Small intestine (tissue), 7 donors: ENCODE results near the gene GRIK4. TPM values are rescaled to one million over a fixed set of nuclear protein-coding genes. Genes with fewer than 3 reads are reported as not detected.

ENCODE experiments used
- DNase-seq, 2 donors: peaks; one replicate each; pipeline versions ENCODE4 v3.0.0 to v3.0.0-alpha.2; 2013
- FAIRE-seq: peaks from 2 replicates; lab custom pipeline; 2012; peaks lifted over from hg19 to GRCh38; lab: Jason Lieb, UNC
- H3K27ac ChIP-seq, 3 donors: one replicate each; pipeline ENCODE4 v1.5.1; 2013; ENCODE audit warnings: low read length in 2 of 3, mild to moderate bottlenecking in 2 of 3, control low read depth in 1 of 3, inconsistent platforms in 1 of 3, low read depth in 1 of 3, moderate library complexity in 1 of 3
- H3K27me3 ChIP-seq, 3 donors: one replicate each; pipeline ENCODE4 v1.6.1; 2013; ENCODE audit warnings: low read length in 3 of 3, inconsistent platforms in 1 of 3; ENCODE audit not compliant: control insufficient read depth in 3 of 3, insufficient read depth in 3 of 3
- H3K36me3 ChIP-seq, 3 donors: one replicate each; pipeline ENCODE4 v1.6.1; 2013; ENCODE audit warnings: low read length in 3 of 3, inconsistent platforms in 1 of 3, low read depth in 1 of 3, mild to moderate bottlenecking in 1 of 3, moderate library complexity in 1 of 3; ENCODE audit not compliant: control insufficient read depth in 3 of 3, insufficient read depth in 2 of 3
- H3K4me1 ChIP-seq, 3 donors: one replicate each; pipeline ENCODE4 v1.6.1; 2013; ENCODE audit warnings: low read length in 2 of 3, inconsistent platforms in 1 of 3, low read depth in 1 of 3, mild to moderate bottlenecking in 1 of 3, moderate library complexity in 1 of 3; ENCODE audit not compliant: control insufficient read depth in 3 of 3, insufficient read depth in 2 of 3
- H3K4me3 ChIP-seq, 3 donors: one replicate each; pipeline ENCODE4 v1.5.1; 2013; ENCODE audit warnings: low read length in 3 of 3, control low read depth in 1 of 3, inconsistent platforms in 1 of 3, low read depth in 1 of 3, mild to moderate bottlenecking in 1 of 3, moderate library complexity in 1 of 3
- H3K9me3 ChIP-seq, 2 donors: one replicate each; pipeline ENCODE4 v1.6.1; 2013; ENCODE audit warnings: low read depth in 1 of 2, low read length in 1 of 2; ENCODE audit not compliant: control insufficient read depth in 2 of 2, insufficient read depth in 1 of 2
- WGBS, 3 donors: extraction: QIAGEN DNeasy Blood & Tissue Kit; methylation state at CpG; one replicate each; pipeline ENCODE4 v1.1.7; 2013; 5-methylcytosine and 5-hydroxymethylcytosine counted together
- polyA plus RNA-seq, 4 donors: library from polyadenylated mRNA; stranded (reverse) in 3 of 4; unstranded in 1 of 4; fragments of 200-250 nt in 3 of 4; fragments of 120-200 nt in 1 of 4; gene quantifications; one replicate each; pipeline versions ENCODE4 v1.2.1 to v1.2.3, GENCODE V29; 2013
- donor health status: healthy with polysubstance abuse.
- donor health status: control.
- donor health status: control.
- donor health status: Bipolar disorder and iron deficiency.
- donor health status: healthy.

Gene GRIK4
- polyA plus RNA-seq, 4 donors = 0.15 to 1.4 (median 0.27) TPM; not detected in 1

DNA sequence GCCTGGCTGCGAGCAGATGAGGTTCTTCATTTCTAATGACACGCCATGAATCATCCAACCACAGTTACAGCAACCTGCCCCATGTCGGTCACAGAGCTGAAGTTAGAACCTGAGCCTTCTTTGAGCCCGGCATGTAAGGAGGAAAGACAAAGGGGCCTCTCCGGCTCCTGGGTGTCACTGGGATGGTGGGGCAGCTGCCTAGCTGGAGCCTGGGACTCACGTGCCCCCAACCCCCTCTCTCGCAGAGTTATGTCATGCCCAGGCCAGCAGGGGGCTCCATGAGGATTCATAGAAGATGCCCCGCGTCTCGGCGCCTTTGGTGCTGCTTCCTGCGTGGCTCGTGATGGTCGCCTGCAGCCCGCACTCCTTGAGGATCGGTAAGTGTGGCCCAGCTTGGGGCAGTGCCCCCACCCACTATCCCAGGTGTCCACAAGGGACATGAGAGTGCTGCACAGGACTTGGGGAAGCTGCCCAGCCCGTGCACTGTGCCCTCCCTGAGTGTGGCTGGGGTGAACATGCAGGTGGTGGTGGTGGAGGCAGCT, 148.5 kb downstream of the GRIK4 start:
- Histone ChIP-seq H3K4me3 (no peak overlapping the region), H3K27me3 (no peaks in the 10 kb centered on the region), H3K9me3 (no peaks in the 10 kb centered on the region), H3K36me3 (no peaks in the 10 kb centered on the region), H3K27ac (no peak overlapping the region), H3K4me1 (no peaks in the 10 kb centered on the region)
- FAIRE-seq (no peak), DNase-seq (peak; percentile 53 to 55)
- 34 to 50% (median 38%) methylated on average over 17 of the region's 17 CpGs for WGBS, 3 donors

DNA sequence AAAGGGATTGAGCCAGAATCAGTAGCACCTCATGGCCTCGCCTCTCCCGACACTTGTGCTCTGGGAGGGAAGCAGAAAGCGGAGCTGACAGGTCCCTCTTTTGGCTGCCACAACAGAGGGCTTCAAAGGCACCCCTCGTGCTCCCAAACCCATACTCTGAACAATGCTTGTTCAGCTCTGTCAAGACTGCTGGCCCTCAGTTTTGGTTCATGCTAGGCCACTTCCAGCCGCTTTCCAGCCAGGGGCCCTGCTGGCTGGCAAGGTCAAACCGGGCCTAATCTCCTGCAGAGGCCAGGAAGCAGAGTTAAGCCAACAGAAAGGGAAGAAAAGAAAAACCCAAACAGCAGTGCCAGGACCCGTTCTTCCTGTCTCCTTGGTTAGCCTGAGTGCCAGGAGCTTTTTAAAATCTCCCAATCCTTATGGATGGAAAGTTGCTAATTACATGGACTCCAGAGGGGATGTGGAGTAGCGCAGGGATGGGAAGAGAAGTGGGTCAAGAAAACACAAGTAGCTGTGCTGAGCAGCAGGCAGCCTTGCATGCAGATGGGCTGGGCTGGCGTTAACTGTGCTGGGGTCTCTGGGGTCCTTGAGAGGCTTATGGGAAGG, 150.6 kb downstream of the GRIK4 start:
- Histone ChIP-seq H3K27me3 (no peaks in the 10 kb centered on the region), H3K4me1 (no peaks in the 10 kb centered on the region), H3K4me3 (no peak overlapping the region), H3K9me3 (no peaks in the 10 kb centered on the region), H3K36me3 (no peaks in the 10 kb centered on the region), H3K27ac (no peak overlapping the region)
- WGBS, 3 donors = 79 to 86% (median 84%) methylated on average over 9 of the region's 9 CpGs
- DNase-seq (no peak), FAIRE-seq (no peak)

DNA sequence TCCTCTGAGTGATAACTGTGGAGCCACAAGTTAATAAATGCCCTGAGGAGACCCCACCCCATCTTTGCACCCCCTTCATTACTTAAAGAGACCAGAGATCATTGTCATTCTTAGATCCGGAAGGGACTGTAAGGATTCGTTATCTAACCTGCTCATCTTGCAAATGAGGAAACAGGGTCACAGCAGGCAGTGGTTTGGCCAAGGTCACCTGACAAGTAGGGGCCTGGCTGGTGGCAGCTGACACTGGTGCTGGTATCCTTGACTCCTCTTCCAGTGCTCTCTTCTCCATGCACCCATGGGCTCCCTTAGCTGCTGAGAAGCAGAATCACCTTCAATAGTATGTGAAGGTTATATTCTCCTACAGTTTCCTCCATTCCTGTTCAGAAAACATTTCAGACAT, 151.6 kb downstream of the GRIK4 start:
- H3K9me3 ChIP-seq = no peaks in the 10 kb centered on the region
- FAIRE-seq = no peak
- WGBS, 3 donors = 62 to 74% (median 70%) methylated on average over 2 of the region's 2 CpGs
- H3K27me3 ChIP-seq = no peaks in the 10 kb centered on the region
- H3K4me1 ChIP-seq = no peaks in the 10 kb centered on the region
- DNase-seq = no peak
- no peak overlapping the region for H3K4me3 ChIP-seq
- H3K27ac ChIP-seq = no peak overlapping the region
- H3K36me3 ChIP-seq = no peaks in the 10 kb centered on the region

DNA sequence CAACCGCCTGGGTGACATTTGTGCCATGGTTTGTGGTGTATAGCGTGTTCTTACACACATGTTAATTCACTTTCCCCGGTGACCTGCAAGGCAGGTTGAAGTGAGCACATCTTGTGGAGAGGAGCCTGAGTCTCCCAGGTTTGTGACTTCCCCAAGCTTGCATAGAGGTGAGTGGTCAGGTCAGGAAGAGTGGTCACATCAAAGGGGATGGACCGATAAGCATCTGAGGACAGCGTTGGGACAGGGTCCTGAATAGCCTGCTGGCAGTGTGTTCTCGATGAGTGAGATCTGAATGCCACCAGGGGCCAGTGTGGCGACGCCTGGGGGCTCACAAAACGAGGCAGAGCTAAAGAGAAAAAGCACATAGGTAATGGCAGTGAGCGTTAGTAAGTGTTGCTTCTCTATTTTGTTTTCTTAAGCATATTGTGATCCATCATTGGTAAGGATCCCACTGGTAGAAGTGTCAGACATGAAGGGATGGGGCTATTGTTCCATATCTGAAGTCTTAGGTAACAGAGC, 154.6 kb downstream of the GRIK4 start:
- FAIRE-seq = no peak

DNA sequence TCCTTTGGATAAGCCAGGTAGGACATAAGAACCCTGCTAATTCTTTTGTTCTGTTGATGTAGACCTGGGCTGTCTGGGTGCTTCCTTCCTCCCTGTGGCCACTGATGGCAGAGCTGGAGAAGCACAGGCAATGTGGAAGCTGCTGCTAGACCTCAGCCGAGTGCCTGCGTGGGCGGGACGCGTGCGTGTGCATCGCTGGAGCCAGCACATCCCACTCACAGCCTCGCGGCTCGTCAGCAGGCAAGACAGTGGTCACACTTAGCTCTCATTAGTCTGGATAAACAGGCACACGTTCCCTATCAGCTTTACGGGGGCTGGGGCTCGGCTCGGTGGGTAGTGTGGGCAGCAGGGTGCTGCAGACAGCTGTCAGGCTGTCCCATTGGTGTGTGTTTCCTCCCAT, 155.7 kb downstream of the GRIK4 start:
- Histone ChIP-seq H3K27me3 (no peaks in the 10 kb centered on the region), H3K27ac (no peak overlapping the region), H3K9me3 (no peaks in the 10 kb centered on the region), H3K4me3 (no peak overlapping the region), H3K4me1 (no peaks in the 10 kb centered on the region), H3K36me3 (no peaks in the 10 kb centered on the region)
- FAIRE-seq (no peak), DNase-seq (no peak)
- WGBS, 3 donors = 59 to 94% (median 73%) methylated on average over 14 of the region's 14 CpGs

More for the DNA sequence above, 154.6 kb downstream of the GRIK4 start:
- no peak overlapping the region for H3K4me3 ChIP-seq
- no peak overlapping the region for H3K27ac ChIP-seq
- H3K4me1 ChIP-seq = no peaks in the 10 kb centered on the region
- DNase-seq = no peak
- WGBS, 3 donors = 70 to 83% (median 71%) methylated on average over 10 of the region's 10 CpGs
- H3K27me3 ChIP-seq = no peaks in the 10 kb centered on the region
- H3K36me3 ChIP-seq = no peaks in the 10 kb centered on the region
- no peaks in the 10 kb centered on the region for H3K9me3 ChIP-seq

DNA sequence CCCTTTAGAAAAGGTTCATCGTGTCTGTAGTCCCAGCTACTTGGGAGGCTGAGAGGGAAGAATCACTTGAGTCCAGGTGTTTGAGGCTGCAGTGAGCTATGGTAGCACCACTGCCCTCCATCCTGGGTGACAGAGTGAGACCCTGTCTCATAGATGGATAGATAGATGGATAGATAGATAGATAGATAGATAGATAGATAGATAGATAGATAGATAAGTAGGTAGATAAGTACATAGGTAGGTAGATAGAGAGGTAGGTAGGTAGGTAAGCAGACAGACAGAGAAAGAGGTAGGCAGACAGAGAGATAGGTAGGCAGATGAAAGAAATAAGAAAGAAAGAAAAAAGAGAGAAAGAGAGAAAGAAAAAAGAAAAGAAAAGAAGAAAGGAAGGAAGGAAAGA, 156.4 kb downstream of the GRIK4 start:
- WGBS, 3 donors = 81 to 93% (median 90%) methylated on average over 1 of the region's 1 CpG
- Histone ChIP-seq H3K36me3 (no peaks in the 10 kb centered on the region), H3K4me3 (no peak overlapping the region), H3K27ac (no peak overlapping the region), H3K9me3 (no peaks in the 10 kb centered on the region), H3K27me3 (no peaks in the 10 kb centered on the region), H3K4me1 (no peaks in the 10 kb centered on the region)
- DNase-seq (no peak), FAIRE-seq (no peak)

DNA sequence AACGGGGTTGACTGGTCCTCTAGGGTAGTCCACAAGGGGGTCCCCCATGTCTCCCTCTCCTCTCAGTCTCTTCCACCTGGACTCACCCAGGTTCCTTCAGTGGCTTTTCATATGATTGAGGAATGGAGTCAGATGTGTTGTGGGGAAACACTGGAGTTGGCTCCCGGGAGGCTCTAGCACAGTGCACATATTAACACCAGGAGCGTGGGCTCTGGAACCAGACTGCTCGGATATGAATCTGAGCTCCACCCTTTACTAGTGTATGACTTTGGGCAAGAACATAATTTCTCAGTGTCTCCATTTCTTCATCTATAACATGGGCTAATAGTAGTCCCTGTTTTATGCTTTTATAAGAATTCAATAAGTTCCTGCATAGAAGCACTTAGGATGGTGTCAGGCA, 157.0 kb downstream of the GRIK4 start:
- WGBS, 3 donors = 82 to 86% (median 84%) methylated on average over 4 of the region's 4 CpGs
- Histone ChIP-seq H3K4me1 (no peaks in the 10 kb centered on the region), H3K36me3 (no peaks in the 10 kb centered on the region), H3K27ac (no peak overlapping the region), H3K4me3 (no peak overlapping the region), H3K9me3 (no peaks in the 10 kb centered on the region), H3K27me3 (no peaks in the 10 kb centered on the region)
- DNase-seq = no peak
- no peak for FAIRE-seq

GRCh38 chr11:120674542-120674941, 163.0 kb downstream of the GRIK4 start:
- DNase-seq (peak; percentile 78 to 91), FAIRE-seq (no peak)
- no peaks in the 10 kb centered on the region for H3K36me3 ChIP-seq
- peaks cover 0 to 9% of the 10 kb centered on the region in 2 donors for H3K9me3 ChIP-seq
- no peak overlapping the region for H3K4me3 ChIP-seq
- H3K27ac ChIP-seq = no peak overlapping the region
- WGBS, 3 donors = 9 to 45% (median 41%) methylated on average over 1 of the region's 1 CpG
- H3K4me1 ChIP-seq = peaks cover 2 to 20% (median 2%) of the 10 kb centered on the region in 3 donors
- H3K27me3 ChIP-seq = no peaks in the 10 kb centered on the region
